SU-DHL-6 (cell line): Measurements from ENCODE around the gene CLCN1.

Source experiments
- CTCF ChIP-seq: fragments of 200-600 bp; sonication (generic); IDR thresholded peaks from one replicate; pipeline ENCODE4 v1.5.1; 2017; ENCODE audit warnings: antibody characterized with exemption, mild to moderate bottlenecking, low read length, moderate library complexity; ENCODE audit not compliant: insufficient read depth, poor library complexity, severe bottlenecking
- EZH2phosphoT487 ChIP-seq: fragments of 200-600 bp; sonication (generic), shearing (Covaris generic); conservative IDR thresholded peaks from 2 replicates; pipeline ENCODE4 v1.6.1; 2018; ENCODE audit warnings: mild to moderate bottlenecking, antibody characterized with exemption, low read length, moderate library complexity, mixed read lengths

GRCh38 chr7:143369678-143370651 lies 54.1 kb downstream of the CLCN1 start:
- TF ChIP-seq CTCF: no peak
- TF ChIP-seq EZH2phosphoT487: no peak
